ES-I3 (cell line): ENCODE results near the gene EN2.

Source experiments
- H3K36me3 ChIP-seq: 2 replicates; pipeline ENCODE4 v1.6.1; 2013; ENCODE audit warnings: mild to moderate bottlenecking, low read length, control low read depth, moderate library complexity; ENCODE audit not compliant: insufficient read depth
- H3K4me1 ChIP-seq: 2 replicates; pipeline ENCODE4 v1.6.1; 2013; ENCODE audit warnings: mild to moderate bottlenecking, control low read depth, low read length; ENCODE audit not compliant: insufficient read depth
- H3K9ac ChIP-seq: 2 replicates; pipeline ENCODE4 v1.6.1; 2013; ENCODE audit warnings: low read depth, mild to moderate bottlenecking, low read length, moderate library complexity
- H3K9me3 ChIP-seq: 2 replicates; pipeline ENCODE4 v1.6.1; 2013; ENCODE audit warnings: mild to moderate bottlenecking, low read length, moderate library complexity; ENCODE audit not compliant: control insufficient read depth, insufficient read depth

The EN2 gene

GRCh38 chr7:155506854-155507337 is 49.0 kb downstream of the EN2 start:
- Histone ChIP-seq H3K4me1 (peaks cover 15% of the 10 kb centered on the region), H3K36me3 (no peaks in the 10 kb centered on the region), H3K9me3 (no peaks in the 10 kb centered on the region), H3K9ac (no peak overlapping the region)

GRCh38 chr7:155507576-155507975 is 49.6 kb downstream of the EN2 start:
- Histone ChIP-seq H3K4me1 (peaks cover 15% of the 10 kb centered on the region), H3K9ac (no peak overlapping the region), H3K9me3 (no peaks in the 10 kb centered on the region), H3K36me3 (no peaks in the 10 kb centered on the region)

GRCh38 chr7:155508376-155509358 is 50.7 kb downstream of the EN2 start:
- Histone ChIP-seq H3K9ac (no peak overlapping the region), H3K36me3 (no peaks in the 10 kb centered on the region), H3K4me1 (peaks cover 15% of the 10 kb centered on the region), H3K9me3 (no peaks in the 10 kb centered on the region)

- H3K9me3 ChIP-seq, result no peaks in the 10 kb centered on the region
- H3K4me1 ChIP-seq, result peaks cover 15% of the 10 kb centered on the region
- H3K9ac ChIP-seq, result peak overlapping the region; percentile 29; the same call in 1 of the 2 replicates
- H3K36me3 ChIP-seq, result no peaks in the 10 kb centered on the region
These were observed 51.4 kb downstream of the EN2 start for GRCh38 chr7:155509359-155509724.

- Histone ChIP-seq H3K9ac (peak overlapping the region; percentile 29; the same call in 1 of the 2 replicates), H3K36me3 (no peaks in the 10 kb centered on the region), H3K9me3 (no peaks in the 10 kb centered on the region), H3K4me1 (peaks cover 15% of the 10 kb centered on the region)
These were observed 52.0 kb downstream of the EN2 start for GRCh38 chr7:155509725-155510551.

- H3K36me3 ChIP-seq, result no peaks in the 10 kb centered on the region
- H3K9ac ChIP-seq, result no peak overlapping the region
- H3K4me1 ChIP-seq, result peaks cover 15% of the 10 kb centered on the region
- H3K9me3 ChIP-seq, result no peaks in the 10 kb centered on the region
These were observed 53.2 kb downstream of the EN2 start for GRCh38 chr7:155510975-155511701.

GRCh38 chr7:155511702-155511996 is 53.7 kb downstream of the EN2 start:
- no peaks in the 10 kb centered on the region for H3K9me3 ChIP-seq
- no peak overlapping the region for H3K9ac ChIP-seq
- H3K36me3 ChIP-seq, result no peaks in the 10 kb centered on the region
- peaks cover 15% of the 10 kb centered on the region for H3K4me1 ChIP-seq

GRCh38 chr7:155512246-155512887 is 54.4 kb downstream of the EN2 start:
- Histone ChIP-seq H3K9ac (no peak overlapping the region), H3K4me1 (peaks cover 15% of the 10 kb centered on the region), H3K9me3 (no peaks in the 10 kb centered on the region), H3K36me3 (no peaks in the 10 kb centered on the region)

GRCh38 chr7:155513543-155514285 is 55.8 kb downstream of the EN2 start:
- Histone ChIP-seq H3K9me3 (no peaks in the 10 kb centered on the region), H3K9ac (no peak overlapping the region), H3K36me3 (no peaks in the 10 kb centered on the region), H3K4me1 (peaks cover 2% of the 10 kb centered on the region; the same call in 1 of the 2 replicates)

- Histone ChIP-seq H3K9me3 (no peaks in the 10 kb centered on the region), H3K4me1 (no peaks in the 10 kb centered on the region; the same call in 1 of the 2 replicates), H3K9ac (no peak overlapping the region), H3K36me3 (no peaks in the 10 kb centered on the region)
These were observed 56.4 kb downstream of the EN2 start for GRCh38 chr7:155514296-155514695.
